DOHH2 (cell line): ENCODE results near the gene CCBE1.

Source experiments
- CTCF ChIP-seq: fragments of 200-600 bp; sonication (generic); IDR thresholded peaks from one replicate; pipeline ENCODE4 v1.5.1; 2014; ENCODE audit warnings: antibody characterized with exemption, mild to moderate bottlenecking, low read depth, low read length; ENCODE audit not compliant: poor library complexity, severe bottlenecking
- EZH2phosphoT487 ChIP-seq: fragments of 200-600 bp; sonication (generic); IDR thresholded peaks from 2 replicates; pipeline ENCODE4 v1.6.1; 2017; ENCODE audit warnings: borderline replicate concordance, mild to moderate bottlenecking, antibody characterized with exemption, low read length, moderate library complexity, mixed read lengths

- TF ChIP-seq CTCF (no peak), EZH2phosphoT487 (no peak)
Measured at GRCh38 chr18:59547581-59548182, 149.5 kb downstream of the CCBE1 start.
